ENCODE measurements around the gene DROSHA. TPM values are rescaled to one million over a fixed set of nuclear protein-coding genes. Genes with fewer than 3 reads are reported as not detected.

DROSHA gene
- polyA plus RNA-seq, 2 of the 4 experiments (the other 2 are of a cell fraction), result 49.1 to 105 TPM

DNA sequence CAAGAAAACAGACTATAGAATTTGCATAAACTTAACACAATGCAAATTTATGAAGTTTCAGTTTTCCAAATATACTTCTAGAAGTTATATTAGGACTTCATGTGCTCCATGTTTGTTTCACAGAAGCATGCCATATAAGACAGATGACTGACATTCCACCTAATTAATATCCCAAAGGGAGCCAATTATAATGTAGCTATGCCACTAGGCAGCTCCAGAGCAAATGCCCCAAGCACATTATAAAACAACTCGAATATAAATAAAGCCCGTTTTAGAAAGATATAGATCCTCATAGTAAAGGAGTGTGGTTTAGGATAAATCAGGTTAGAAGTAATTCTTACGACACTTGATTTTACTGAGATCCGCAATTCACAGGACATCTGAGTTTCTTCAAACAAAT lies 8.9 kb downstream of the DROSHA start:
- 89% methylated on average over 4 of the region's 4 CpGs for WGBS (ENCODE audit: missing lambda C conversion rate)
- TF ChIP-seq, protein P1, sequence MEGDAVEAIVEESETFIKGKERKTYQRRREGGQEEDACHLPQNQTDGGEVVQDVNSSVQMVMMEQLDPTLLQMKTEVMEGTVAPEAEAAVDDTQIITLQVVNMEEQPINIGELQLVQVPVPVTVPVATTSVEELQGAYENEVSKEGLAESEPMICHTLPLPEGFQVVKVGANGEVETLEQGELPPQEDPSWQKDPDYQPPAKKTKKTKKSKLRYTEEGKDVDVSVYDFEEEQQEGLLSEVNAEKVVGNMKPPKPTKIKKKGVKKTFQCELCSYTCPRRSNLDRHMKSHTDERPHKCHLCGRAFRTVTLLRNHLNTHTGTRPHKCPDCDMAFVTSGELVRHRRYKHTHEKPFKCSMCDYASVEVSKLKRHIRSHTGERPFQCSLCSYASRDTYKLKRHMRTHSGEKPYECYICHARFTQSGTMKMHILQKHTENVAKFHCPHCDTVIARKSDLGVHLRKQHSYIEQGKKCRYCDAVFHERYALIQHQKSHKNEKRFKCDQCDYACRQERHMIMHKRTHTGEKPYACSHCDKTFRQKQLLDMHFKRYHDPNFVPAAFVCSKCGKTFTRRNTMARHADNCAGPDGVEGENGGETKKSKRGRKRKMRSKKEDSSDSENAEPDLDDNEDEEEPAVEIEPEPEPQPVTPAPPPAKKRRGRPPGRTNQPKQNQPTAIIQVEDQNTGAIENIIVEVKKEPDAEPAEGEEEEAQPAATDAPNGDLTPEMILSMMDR (IDR thresholded peaks at IDR 0.05), result no peak
- TF ChIP-seq HOXA7 (CRISPR knock-in tag; IDR thresholded peaks at IDR 0.05), result no peak
- no peak for TF ChIP-seq TP53 (CRISPR knock-in tag; IDR thresholded peaks at IDR 0.05)
- no peak for TF ChIP-seq ESRRA (IDR thresholded peaks at IDR 0.05; ENCODE audit: borderline replicate concordance, low read length)
- TF ChIP-seq FOSL2 (IDR thresholded peaks at IDR 0.05), result no peak
- TF ChIP-seq FOSL2 (CRISPR knock-in tag; IDR thresholded peaks at IDR 0.05), result no peak
- no peak for TF ChIP-seq CBX2 (IDR thresholded peaks at IDR 0.05; ENCODE audit: borderline replicate concordance, low read depth)
- no peak for TF ChIP-seq POLR2A (IDR thresholded peaks at IDR 0.05; ENCODE audit: low read length)
- no peak for TF ChIP-seq NFE2L2 (conservative IDR thresholded peaks at IDR 0.05; ENCODE audit: low read length)
- DNase-seq (ENCODE audit: low read depth in 1 of 2, low spot score in 1 of 2), result no peak
- H3K4me3 ChIP-seq, result no peak overlapping the region
- no peaks in the 10 kb centered on the region for H3K9me3 ChIP-seq
- H3K4me2 ChIP-seq, result no peak overlapping the region
- POLR2A ChIA-PET, result no interaction called here
- CTCF ChIA-PET, result interaction anchor here (0.7 kb wide), 1 partner anchor 14 kb away, joined by 3 read pairs; no protein-coding TSS in a partner anchor
- no peak for FAIRE-seq
- H3K4me1 ChIP-seq, result no peaks in the 10 kb centered on the region
- H3K27ac ChIP-seq, result no peak overlapping the region
- ATAC-seq, result no peak

DNA sequence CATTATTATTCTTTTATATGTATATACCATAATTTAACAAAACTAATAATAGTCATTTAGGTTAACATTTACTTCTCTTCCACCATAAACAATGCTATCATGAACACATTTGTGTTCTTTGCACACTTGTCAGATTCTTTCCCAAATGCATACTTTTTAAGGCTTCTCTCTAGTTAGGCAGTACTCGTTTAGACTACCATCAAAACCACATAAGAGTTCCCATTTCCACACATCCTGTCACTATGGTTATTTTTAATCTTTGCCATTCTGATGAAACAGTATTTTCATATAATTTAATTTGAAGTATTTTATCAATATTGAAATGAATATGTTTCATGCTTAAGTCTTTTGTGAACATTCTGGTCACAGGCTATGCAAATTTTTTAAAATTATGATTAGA lies 15.1 kb downstream of the DROSHA start:
- WGBS (ENCODE audit: missing lambda C conversion rate), result 81% methylated on average over 1 of the region's 1 CpG
- no peak overlapping the region for H3K27ac ChIP-seq
- no peak overlapping the region for H3K4me3 ChIP-seq
- DNase-seq (ENCODE audit: low read depth in 1 of 2, low spot score in 1 of 2) (no peak), FAIRE-seq (no peak), ATAC-seq (no peak)
- H3K9me3 ChIP-seq, result no peaks in the 10 kb centered on the region
- CTCF ChIA-PET, result no interaction called here
- TF ChIP-seq FOSB (CRISPR knock-in tag; IDR thresholded peaks at IDR 0.05) (no peak), PHF8 (IDR thresholded peaks at IDR 0.05; ENCODE audit: borderline replicate concordance, low read depth) (no peak), EP300 (IDR thresholded peaks at IDR 0.05) (no peak), ESRRA (IDR thresholded peaks at IDR 0.05; ENCODE audit: borderline replicate concordance, low read length) (no peak)
- TF ChIP-seq, protein P2, sequence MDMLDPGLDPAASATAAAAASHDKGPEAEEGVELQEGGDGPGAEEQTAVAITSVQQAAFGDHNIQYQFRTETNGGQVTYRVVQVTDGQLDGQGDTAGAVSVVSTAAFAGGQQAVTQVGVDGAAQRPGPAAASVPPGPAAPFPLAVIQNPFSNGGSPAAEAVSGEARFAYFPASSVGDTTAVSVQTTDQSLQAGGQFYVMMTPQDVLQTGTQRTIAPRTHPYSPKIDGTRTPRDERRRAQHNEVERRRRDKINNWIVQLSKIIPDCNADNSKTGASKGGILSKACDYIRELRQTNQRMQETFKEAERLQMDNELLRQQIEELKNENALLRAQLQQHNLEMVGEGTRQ (IDR thresholded peaks at IDR 0.05), result no peak
- TF ChIP-seq, protein P3, sequence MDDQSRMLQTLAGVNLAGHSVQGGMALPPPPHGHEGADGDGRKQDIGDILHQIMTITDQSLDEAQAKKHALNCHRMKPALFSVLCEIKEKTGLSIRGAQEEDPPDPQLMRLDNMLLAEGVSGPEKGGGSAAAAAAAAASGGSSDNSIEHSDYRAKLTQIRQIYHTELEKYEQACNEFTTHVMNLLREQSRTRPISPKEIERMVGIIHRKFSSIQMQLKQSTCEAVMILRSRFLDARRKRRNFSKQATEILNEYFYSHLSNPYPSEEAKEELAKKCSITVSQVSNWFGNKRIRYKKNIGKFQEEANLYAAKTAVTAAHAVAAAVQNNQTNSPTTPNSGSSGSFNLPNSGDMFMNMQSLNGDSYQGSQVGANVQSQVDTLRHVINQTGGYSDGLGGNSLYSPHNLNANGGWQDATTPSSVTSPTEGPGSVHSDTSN (IDR thresholded peaks at IDR 0.05), result no peak
- POLR2A ChIA-PET, result no interaction called here
- no peak overlapping the region for H3K4me2 ChIP-seq
- no peaks in the 10 kb centered on the region for H3K4me1 ChIP-seq

DNA sequence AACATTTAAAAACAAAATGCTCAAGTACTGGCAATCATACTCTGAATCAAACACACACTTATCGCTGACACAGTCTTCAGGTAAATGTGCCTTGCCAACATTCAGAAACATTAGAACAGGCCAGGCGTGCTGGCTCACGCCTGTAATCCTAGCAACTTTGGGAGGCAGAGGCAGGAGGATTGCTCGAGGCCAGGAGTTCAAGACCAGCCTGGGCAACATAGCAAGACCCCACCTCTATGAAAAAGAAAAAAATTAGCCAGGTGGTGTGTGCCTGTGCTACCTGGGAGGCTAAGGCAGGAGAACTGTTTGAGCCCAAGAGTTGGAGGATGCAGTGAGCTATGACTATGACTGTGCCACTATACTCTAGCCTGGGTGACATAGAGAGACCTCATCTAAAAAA lies 20.6 kb downstream of the DROSHA start:
- FAIRE-seq (no peak), DNase-seq (ENCODE audit: low read depth in 1 of 2, low spot score in 1 of 2) (no peak), ATAC-seq (no peak)
- WGBS (ENCODE audit: missing lambda C conversion rate), result 94% methylated on average over 4 of the region's 4 CpGs
- TF ChIP-seq RCOR1 (IDR thresholded peaks at IDR 0.05; ENCODE audit: low read depth, low read length), result no peak
- TF ChIP-seq ZSCAN20 (CRISPR knock-in tag; IDR thresholded peaks at IDR 0.05), result no peak
- no peak for TF ChIP-seq RARB (CRISPR knock-in tag; IDR thresholded peaks at IDR 0.05)
- TF ChIP-seq RNF2 (IDR thresholded peaks at IDR 0.05; ENCODE audit: borderline replicate concordance, low read depth), result no peak
- no peak for TF ChIP-seq JUN (IDR thresholded peaks at IDR 0.05)
- no peak for TF ChIP-seq MAFK (IDR thresholded peaks at IDR 0.05; ENCODE audit: partially characterized antibody)
- ChIA-PET POLR2A (no interaction called here), CTCF (interaction anchor here (1.2 kb wide), 1 partner anchor 10 kb away, joined by 3 read pairs; no protein-coding TSS in a partner anchor)
- Histone ChIP-seq H3K9me3 (no peaks in the 10 kb centered on the region), H3K27ac (no peak overlapping the region), H3K4me2 (no peak overlapping the region), H3K4me1 (no peaks in the 10 kb centered on the region), H3K4me3 (no peak overlapping the region)

All from A549 (cell line).